HEK293 (cell line): ENCODE measurements around the gene STX3.

Experiments used
- CTCF ChIA-PET: fragments of 350-600 bp; formaldehyde crosslinking; extraction: SDS; loops from one replicate; lab custom pipeline; 2021; ENCODE audit warnings: antibody characterized with exemption; lab: Yijun Ruan, JAX
- POLR2A ChIA-PET: fragments of 300-600 bp; formaldehyde crosslinking; extraction: SDS; loops from one replicate; lab custom pipeline; 2020; ENCODE audit warnings: antibody characterized with exemption, inconsistent platforms; lab: Yijun Ruan, JAX
- H3K27ac ChIP-seq: fragments of 200-500 bp; sonication (Bioruptor generic); 2 replicates; pipeline ENCODE4 v1.5.1; 2014; ENCODE audit warnings: low read depth, low read length, control low read depth, inconsistent platforms; ENCODE audit errors: extremely low read depth
- H3K36me3 ChIP-seq, 2 experiments: fragments of 200-500 bp in 1 of 2; sonication (Bioruptor generic) in 1 of 2; 1 replicate in 1 of 2; 2 replicates in 1 of 2; pipeline ENCODE4 v1.5.1; 2014 to 2017; ENCODE audit warnings: inconsistent platforms in 2 of 2, low read length in 2 of 2; ENCODE audit not compliant: control insufficient read depth in 2 of 2, insufficient read depth in 1 of 2
- H3K4me1 ChIP-seq: fragments of 200-500 bp; sonication (Bioruptor generic); 2 replicates; pipeline ENCODE4 v1.5.1; 2014; ENCODE audit warnings: mild to moderate bottlenecking, low read length, inconsistent platforms; ENCODE audit not compliant: control insufficient read depth, insufficient read depth
- H3K4me3 ChIP-seq: 2 replicates; pipeline ENCODE4 v1.5.1; 2011; ENCODE audit warnings: low read depth, mild to moderate bottlenecking, control low read depth, low read length, moderate library complexity
- H3K9me3 ChIP-seq: fragments of 200-500 bp; sonication (Bioruptor generic); 2 replicates; pipeline ENCODE4 v1.5.1; 2014; ENCODE audit warnings: low read depth, low read length, inconsistent platforms; ENCODE audit not compliant: control insufficient read depth, insufficient read depth
- AEBP2 ChIP-seq: fragments of 450-650 bp; formaldehyde crosslinking; IDR thresholded peaks from 2 replicates; pipeline ENCODE4 v1.5.1; 2016; ENCODE audit warnings: missing biosample characterization, missing genetic modification characterization, borderline replicate concordance
- HOXA7 ChIP-seq: sonication (generic); formaldehyde crosslinking; IDR thresholded peaks from 2 replicates; pipeline ENCODE4 v1.8.1; 2022; ENCODE audit warnings: missing genetic modification reagents, borderline replicate concordance
- INSM2 ChIP-seq: fragments of 450-650 bp; formaldehyde crosslinking; IDR thresholded peaks from 2 replicates; pipeline ENCODE4 v1.5.1; 2016; ENCODE audit warnings: missing biosample characterization, missing genetic modification characterization
- KLF16 ChIP-seq: fragments of 450-650 bp; formaldehyde crosslinking; IDR thresholded peaks from 2 replicates; pipeline ENCODE4 v1.5.1; 2017; ENCODE audit warnings: missing biosample characterization, missing genetic modification characterization
- KLF7 ChIP-seq: fragments of 450-650 bp; formaldehyde crosslinking; IDR thresholded peaks from 2 replicates; pipeline ENCODE4 v1.5.1; 2016; ENCODE audit warnings: missing biosample characterization, missing genetic modification characterization, borderline replicate concordance
- SALL2 ChIP-seq: fragments of 450-650 bp; formaldehyde crosslinking; IDR thresholded peaks from 2 replicates; pipeline ENCODE4 v1.5.0; 2017; ENCODE audit warnings: missing biosample characterization, mild to moderate bottlenecking, missing genetic modification characterization, borderline replicate concordance
- SP3 ChIP-seq: fragments of 450-650 bp; formaldehyde crosslinking; IDR thresholded peaks from 2 replicates; pipeline ENCODE4 v1.5.1; 2016; ENCODE audit warnings: missing biosample characterization, missing genetic modification characterization
- TRIM28 ChIP-seq: IDR thresholded peaks from 2 replicates; pipeline ENCODE4 v1.6.1; 2011; ENCODE audit warnings: low read length, control low read depth, borderline replicate concordance
- ZBTB44 ChIP-seq: fragments of 450-650 bp; IDR thresholded peaks from 2 replicates; pipeline ENCODE4 v1.5.1; 2018; ENCODE audit warnings: missing biosample characterization, mild to moderate bottlenecking, missing genetic modification characterization
- ZBTB7A ChIP-seq: fragments of 450-650 bp; formaldehyde crosslinking; IDR thresholded peaks from 2 replicates; pipeline ENCODE4 v1.5.1; 2016; ENCODE audit warnings: low read depth, missing biosample characterization, missing genetic modification characterization
- ZIC2 ChIP-seq: fragments of 450-650 bp; formaldehyde crosslinking; IDR thresholded peaks from 2 replicates; pipeline ENCODE4 v1.5.1; 2016; ENCODE audit warnings: missing biosample characterization, missing genetic modification characterization
- ZNF16 ChIP-seq: fragments of 450-650 bp; formaldehyde crosslinking; IDR thresholded peaks from 2 replicates; pipeline ENCODE4 v1.5.1; 2016; ENCODE audit warnings: low read depth, missing biosample characterization, missing genetic modification characterization
- ZNF26 ChIP-seq: fragments of 450-650 bp; formaldehyde crosslinking; IDR thresholded peaks from 2 replicates; pipeline ENCODE4 v1.5.1; 2016; ENCODE audit warnings: missing biosample characterization, missing genetic modification characterization
- ZNF404 ChIP-seq: fragments of 450-650 bp; formaldehyde crosslinking; IDR thresholded peaks from 2 replicates; pipeline ENCODE4 v1.5.1; 2017; ENCODE audit warnings: missing biosample characterization, missing genetic modification characterization
- ZNF423 ChIP-seq: fragments of 450-650 bp; formaldehyde crosslinking; IDR thresholded peaks from 2 replicates; pipeline ENCODE4 v1.5.1; 2016; ENCODE audit warnings: missing biosample characterization, missing genetic modification characterization
- ZNF501 ChIP-seq: fragments of 450-650 bp; formaldehyde crosslinking; IDR thresholded peaks from 2 replicates; pipeline ENCODE4 v1.5.1; 2016; ENCODE audit warnings: missing biosample characterization, missing genetic modification characterization
- ZNF521 ChIP-seq: fragments of 450-650 bp; formaldehyde crosslinking; IDR thresholded peaks from 2 replicates; pipeline ENCODE4 v1.5.1; 2017; ENCODE audit warnings: missing biosample characterization, mild to moderate bottlenecking, missing genetic modification characterization
- ZNF544 ChIP-seq: fragments of 450-650 bp; formaldehyde crosslinking; IDR thresholded peaks from 2 replicates; pipeline ENCODE4 v1.5.0; 2017; ENCODE audit warnings: missing biosample characterization, missing genetic modification characterization
- ZNF548 ChIP-seq: fragments of 450-650 bp; formaldehyde crosslinking; IDR thresholded peaks from 2 replicates; pipeline ENCODE4 v1.5.1; 2016; ENCODE audit warnings: missing biosample characterization, missing genetic modification characterization
- ZNF629 ChIP-seq: fragments of 450-650 bp; formaldehyde crosslinking; IDR thresholded peaks from 2 replicates; pipeline ENCODE4 v1.5.1; 2017; ENCODE audit warnings: missing biosample characterization, missing genetic modification characterization
- ZNF639 ChIP-seq: fragments of 450-650 bp; formaldehyde crosslinking; IDR thresholded peaks from 2 replicates; pipeline ENCODE4 v1.5.1; 2016; ENCODE audit warnings: missing biosample characterization, missing genetic modification characterization
- ZNF645 ChIP-seq: fragments of 450-650 bp; formaldehyde crosslinking; IDR thresholded peaks from 2 replicates; pipeline ENCODE4; 2016; ENCODE audit warnings: missing biosample characterization, missing genetic modification characterization
- ZNF654 ChIP-seq: fragments of 450-650 bp; formaldehyde crosslinking; IDR thresholded peaks from 2 replicates; pipeline ENCODE4 v1.5.1; 2016; ENCODE audit warnings: low read depth, missing biosample characterization, missing genetic modification characterization
- ZNF768 ChIP-seq: fragments of 450-650 bp; formaldehyde crosslinking; IDR thresholded peaks from 2 replicates; pipeline ENCODE4 v1.5.1; 2018; ENCODE audit warnings: missing biosample characterization, mild to moderate bottlenecking, missing genetic modification characterization

Gene STX3

GRCh38 chr11:59727426-59727825, 27.8 kb upstream of the STX3 start:
- H3K36me3 ChIP-seq, result no peaks in the 10 kb centered on the region
- no peak overlapping the region for H3K27ac ChIP-seq
- CTCF ChIA-PET, result no interaction called here
- POLR2A ChIA-PET, result no interaction called here
- H3K4me3 ChIP-seq, result no peak overlapping the region
- H3K9me3 ChIP-seq, result no peaks in the 10 kb centered on the region
- TF ChIP-seq ZNF16 (tag by site-specific recombination) (no peak), SP3 (no peak), ZNF544 (tag by site-specific recombination) (no peak), ZNF501 (tag by site-specific recombination) (no peak), TRIM28 (no peak), ZNF548 (tag by site-specific recombination) (no peak), AEBP2 (tag by site-specific recombination) (no peak), ZNF521 (tag by site-specific recombination) (no peak), ZNF629 (tag by site-specific recombination) (no peak), ZNF768 (tag by site-specific recombination) (no peak), INSM2 (no peak), SALL2 (tag by site-specific recombination) (no peak)
- H3K4me1 ChIP-seq, result no peaks in the 10 kb centered on the region

GRCh38 chr11:59728154-59728553, 27.0 kb upstream of the STX3 start:
- Histone ChIP-seq H3K4me3 (no peak overlapping the region), H3K27ac (no peak overlapping the region), H3K9me3 (no peaks in the 10 kb centered on the region), H3K36me3 (no peaks in the 10 kb centered on the region), H3K4me1 (no peaks in the 10 kb centered on the region)
- TF ChIP-seq ZIC2 (tag by site-specific recombination) (no peak), ZBTB7A (tag by site-specific recombination) (no peak), HOXA7 (no peak), ZNF404 (no peak), KLF16 (tag by site-specific recombination) (no peak)
- CTCF ChIA-PET, result no interaction called here
- POLR2A ChIA-PET, result no interaction called here

GRCh38 chr11:59728913-59729312, 26.3 kb upstream of the STX3 start:
- H3K36me3 ChIP-seq, result no peaks in the 10 kb centered on the region
- ChIA-PET POLR2A (no interaction called here), CTCF (interaction anchor here (0.7 kb wide), 1 partner anchor 12 kb away, joined by 4 read pairs; no protein-coding TSS in a partner anchor)
- H3K4me1 ChIP-seq, result no peaks in the 10 kb centered on the region
- H3K4me3 ChIP-seq, result no peak overlapping the region
- TF ChIP-seq ZNF26 (tag by site-specific recombination), result no peak
- no peak for TF ChIP-seq ZNF639 (tag by site-specific recombination)
- TF ChIP-seq ZNF423 (tag by site-specific recombination), result no peak
- TF ChIP-seq ZBTB44 (tag by site-specific recombination), result no peak
- TF ChIP-seq KLF7, result no peak
- no peak for TF ChIP-seq ZNF654 (tag by site-specific recombination)
- TF ChIP-seq ZNF645 (tag by site-specific recombination), result no peak
- H3K27ac ChIP-seq, result no peak overlapping the region
- no peaks in the 10 kb centered on the region for H3K9me3 ChIP-seq
